Panc1 (cell line): ENCODE results near the gene BCAS3.

ENCODE experiments used
- CTCF ChIP-seq: fragments of 450-650 bp; IDR thresholded peaks from 2 replicates; pipeline ENCODE4 v1.5.1; 2017; ENCODE audit warnings: mild to moderate bottlenecking
- TCF7L2 ChIP-seq: IDR thresholded peaks from 2 replicates; pipeline ENCODE4 v1.6.1; 2011; ENCODE audit warnings: mild to moderate bottlenecking, low read depth, low read length, inconsistent platforms

- TF ChIP-seq CTCF (no peak), TCF7L2 (no peak)
Measured at GRCh38 chr17:60819447-60820130, 141.9 kb downstream of the BCAS3 start.
